ENCODE measurements around the gene GLCE. TPM values are rescaled to one million over a fixed set of nuclear protein-coding genes. Genes with fewer than 3 reads are reported as not detected.

GLCE gene
- total RNA-seq, 1 donor: 14.8 TPM

DNA sequence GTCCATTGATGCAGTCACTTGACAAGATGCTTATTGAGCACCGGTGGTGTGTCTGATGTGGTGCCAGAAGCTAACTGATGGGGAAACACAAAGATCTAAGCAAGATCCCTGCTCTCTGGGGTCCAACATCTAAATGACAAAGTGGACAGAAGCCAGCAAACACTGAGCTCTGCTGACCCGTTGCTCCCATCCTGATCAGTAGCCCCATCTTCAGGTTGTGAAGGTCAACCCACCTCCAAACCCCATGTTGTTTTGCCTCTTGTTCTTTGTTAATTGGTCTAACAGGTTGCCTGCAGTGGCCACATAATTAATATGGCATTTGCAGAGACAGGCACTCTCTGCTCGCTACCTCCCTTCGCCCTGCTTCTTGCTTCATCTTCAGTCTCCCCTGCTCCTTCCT lies 21.5 kb upstream of the GLCE start:
- no peaks in the 10 kb centered on the region for H3K4me1 ChIP-seq (ENCODE audit: insufficient read depth, low read length)
- H3K4me2 ChIP-seq (ENCODE audit: insufficient read depth, low read length): no peak overlapping the region
- no peak overlapping the region for H3K27ac ChIP-seq (ENCODE audit: low read depth, low read length)
- no peaks in the 10 kb centered on the region for H3K36me3 ChIP-seq (ENCODE audit: insufficient read depth, low read length)
- no peak overlapping the region for H3K4me3 ChIP-seq (ENCODE audit: insufficient read depth, low read length)
- no peaks in the 10 kb centered on the region for H3K79me2 ChIP-seq (ENCODE audit: insufficient read depth, low read length)
- H2AFZ ChIP-seq (ENCODE audit: low read length): no peak overlapping the region
- no peak for DNase-seq (ENCODE audit: insufficient read length, low spot score, missing footprints)
- H4K20me1 ChIP-seq (ENCODE audit: insufficient read depth, low read length): no peaks in the 10 kb centered on the region
- TF ChIP-seq, protein P1, sequence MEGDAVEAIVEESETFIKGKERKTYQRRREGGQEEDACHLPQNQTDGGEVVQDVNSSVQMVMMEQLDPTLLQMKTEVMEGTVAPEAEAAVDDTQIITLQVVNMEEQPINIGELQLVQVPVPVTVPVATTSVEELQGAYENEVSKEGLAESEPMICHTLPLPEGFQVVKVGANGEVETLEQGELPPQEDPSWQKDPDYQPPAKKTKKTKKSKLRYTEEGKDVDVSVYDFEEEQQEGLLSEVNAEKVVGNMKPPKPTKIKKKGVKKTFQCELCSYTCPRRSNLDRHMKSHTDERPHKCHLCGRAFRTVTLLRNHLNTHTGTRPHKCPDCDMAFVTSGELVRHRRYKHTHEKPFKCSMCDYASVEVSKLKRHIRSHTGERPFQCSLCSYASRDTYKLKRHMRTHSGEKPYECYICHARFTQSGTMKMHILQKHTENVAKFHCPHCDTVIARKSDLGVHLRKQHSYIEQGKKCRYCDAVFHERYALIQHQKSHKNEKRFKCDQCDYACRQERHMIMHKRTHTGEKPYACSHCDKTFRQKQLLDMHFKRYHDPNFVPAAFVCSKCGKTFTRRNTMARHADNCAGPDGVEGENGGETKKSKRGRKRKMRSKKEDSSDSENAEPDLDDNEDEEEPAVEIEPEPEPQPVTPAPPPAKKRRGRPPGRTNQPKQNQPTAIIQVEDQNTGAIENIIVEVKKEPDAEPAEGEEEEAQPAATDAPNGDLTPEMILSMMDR (IDR thresholded peaks at IDR 0.05; ENCODE audit: extremely low read depth, low read depth, low read length): no peak
- peaks cover 62% of the 10 kb centered on the region for H3K27me3 ChIP-seq (ENCODE audit: insufficient read depth, low read length)
- H3K9me3 ChIP-seq (ENCODE audit: low read depth, low read length): no peaks in the 10 kb centered on the region

DNA sequence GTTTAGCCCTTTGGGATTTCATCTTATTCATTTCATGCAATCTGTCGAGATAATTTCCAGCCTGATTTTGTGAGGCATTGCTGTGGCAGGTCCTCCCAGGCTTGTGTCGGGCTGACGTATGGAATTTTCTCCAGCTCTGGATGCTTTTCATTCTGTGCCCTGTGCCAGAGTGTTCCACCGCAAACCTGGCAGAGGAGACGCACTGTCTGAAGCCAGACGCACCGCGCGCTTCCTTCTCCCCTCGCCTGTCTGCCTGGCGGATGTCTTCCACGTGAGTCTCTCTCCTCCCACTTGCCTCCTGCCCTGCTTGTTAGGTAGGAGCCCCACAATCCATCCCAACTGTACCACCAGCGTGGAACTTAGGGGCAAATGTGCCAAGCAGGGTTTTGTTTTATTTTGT lies 20.1 kb upstream of the GLCE start:
- Histone ChIP-seq H4K20me1 (ENCODE audit: insufficient read depth, low read length) (no peaks in the 10 kb centered on the region), H3K79me2 (ENCODE audit: insufficient read depth, low read length) (no peaks in the 10 kb centered on the region)

DNA sequence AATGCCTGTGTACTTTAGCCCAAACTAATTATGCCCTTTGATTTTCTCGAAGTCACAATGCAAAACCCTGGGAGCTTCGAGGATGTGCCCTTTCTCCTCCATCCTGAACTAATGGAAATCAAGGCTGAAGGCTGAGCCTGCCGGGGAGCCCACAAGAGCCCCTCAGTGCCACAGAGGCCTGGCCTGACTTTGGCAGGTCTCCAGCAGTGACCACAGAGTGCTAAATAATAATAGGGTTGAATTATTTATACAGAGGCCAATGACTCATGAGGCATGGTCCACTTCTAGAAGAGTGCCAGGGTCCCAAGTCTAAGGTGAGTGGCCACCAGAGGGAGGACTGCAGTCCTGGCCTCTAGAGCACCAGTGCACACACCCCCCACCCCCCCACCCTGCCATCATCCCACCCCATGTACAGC lies 19.1 kb upstream of the GLCE start:
- Histone ChIP-seq H3K4me1 (ENCODE audit: insufficient read depth, low read length) (no peaks in the 10 kb centered on the region), H3K79me2 (ENCODE audit: insufficient read depth, low read length) (no peaks in the 10 kb centered on the region), H3K9me3 (ENCODE audit: low read depth, low read length) (no peaks in the 10 kb centered on the region), H3K4me3 (ENCODE audit: insufficient read depth, low read length) (no peak overlapping the region), H3K4me2 (ENCODE audit: insufficient read depth, low read length) (no peak overlapping the region), H3K36me3 (ENCODE audit: insufficient read depth, low read length) (no peaks in the 10 kb centered on the region), H3K27me3 (ENCODE audit: insufficient read depth, low read length) (peaks cover 73% of the 10 kb centered on the region), H4K20me1 (ENCODE audit: insufficient read depth, low read length) (no peaks in the 10 kb centered on the region), H3K27ac (ENCODE audit: low read depth, low read length) (no peak overlapping the region), H2AFZ (ENCODE audit: low read length) (no peak overlapping the region)
- no peak for DNase-seq (ENCODE audit: insufficient read length, low spot score, missing footprints)
- TF ChIP-seq, protein P1 (IDR thresholded peaks at IDR 0.05; ENCODE audit: extremely low read depth, low read depth, low read length): no peak

More for the DNA sequence above, 20.1 kb upstream of the GLCE start:
- H3K9me3 ChIP-seq (ENCODE audit: low read depth, low read length): no peaks in the 10 kb centered on the region
- TF ChIP-seq, protein P1 (IDR thresholded peaks at IDR 0.05; ENCODE audit: extremely low read depth, low read depth, low read length): no peak
- no peak overlapping the region for H2AFZ ChIP-seq (ENCODE audit: low read length)
- H3K27me3 ChIP-seq (ENCODE audit: insufficient read depth, low read length): peaks cover 68% of the 10 kb centered on the region
- no peak overlapping the region for H3K27ac ChIP-seq (ENCODE audit: low read depth, low read length)
- H3K4me2 ChIP-seq (ENCODE audit: insufficient read depth, low read length): no peak overlapping the region
- no peak for DNase-seq (ENCODE audit: insufficient read length, low spot score, missing footprints)
- no peaks in the 10 kb centered on the region for H3K4me1 ChIP-seq (ENCODE audit: insufficient read depth, low read length)
- no peak overlapping the region for H3K4me3 ChIP-seq (ENCODE audit: insufficient read depth, low read length)
- H3K36me3 ChIP-seq (ENCODE audit: insufficient read depth, low read length): no peaks in the 10 kb centered on the region

DNA sequence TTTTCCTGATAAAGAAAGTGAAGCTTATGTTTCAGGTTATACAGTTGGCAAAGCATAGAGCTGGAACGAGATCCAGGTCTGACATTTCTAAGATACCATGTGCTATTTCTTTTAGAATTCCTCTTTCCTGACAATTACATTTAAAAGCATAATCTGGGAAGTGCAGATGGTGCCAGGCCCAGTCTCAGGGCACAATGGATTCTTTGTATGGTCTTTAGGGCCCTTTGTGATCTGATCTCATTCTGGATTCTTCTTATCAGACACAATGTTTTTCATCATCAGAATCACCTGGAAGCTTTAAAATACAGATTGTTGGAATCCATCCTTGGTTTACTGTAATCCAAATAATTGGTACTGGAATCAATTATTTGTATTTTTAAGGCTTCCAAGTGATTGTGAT lies 18.6 kb upstream of the GLCE start:
- no peaks in the 10 kb centered on the region for H3K36me3 ChIP-seq (ENCODE audit: insufficient read depth, low read length)
- H3K9me3 ChIP-seq (ENCODE audit: low read depth, low read length): no peaks in the 10 kb centered on the region
- TF ChIP-seq, protein P1 (IDR thresholded peaks at IDR 0.05; ENCODE audit: extremely low read depth, low read depth, low read length): no peak
- no peak overlapping the region for H2AFZ ChIP-seq (ENCODE audit: low read length)
- no peaks in the 10 kb centered on the region for H3K4me1 ChIP-seq (ENCODE audit: insufficient read depth, low read length)
- H3K4me3 ChIP-seq (ENCODE audit: insufficient read depth, low read length): no peak overlapping the region
- H3K27ac ChIP-seq (ENCODE audit: low read depth, low read length): no peak overlapping the region
- H4K20me1 ChIP-seq (ENCODE audit: insufficient read depth, low read length): no peaks in the 10 kb centered on the region
- H3K79me2 ChIP-seq (ENCODE audit: insufficient read depth, low read length): no peaks in the 10 kb centered on the region
- no peak for DNase-seq (ENCODE audit: insufficient read length, low spot score, missing footprints)
- H3K4me2 ChIP-seq (ENCODE audit: insufficient read depth, low read length): no peak overlapping the region
- peaks cover 73% of the 10 kb centered on the region for H3K27me3 ChIP-seq (ENCODE audit: insufficient read depth, low read length)
